ENCODE data around the gene PTPRM. TPM values are rescaled to one million over a fixed set of nuclear protein-coding genes. Genes with fewer than 3 reads are reported as not detected.

Gene PTPRM
- polyA plus RNA-seq, 1 of the 3 experiments (the other 2 are of a cell fraction): 16.0 TPM

DNA sequence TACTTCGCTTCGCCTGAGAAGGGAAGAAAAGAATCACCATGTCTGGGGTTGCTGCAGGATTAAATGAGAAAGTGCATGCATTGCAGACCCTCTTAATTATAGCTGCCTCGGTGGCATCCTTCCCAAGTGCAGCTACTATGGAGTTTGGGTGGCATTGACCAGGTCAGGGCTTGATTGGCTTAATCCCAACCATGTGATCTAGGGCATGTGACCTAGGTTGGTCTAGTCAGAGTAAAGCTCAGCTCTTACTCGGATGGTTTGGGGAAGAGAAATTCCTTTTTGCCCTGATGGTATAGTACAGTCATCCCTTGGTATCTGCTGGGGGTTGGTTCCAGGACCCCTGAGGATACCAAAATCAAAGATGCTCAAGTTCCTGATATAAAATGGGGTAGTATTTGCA is 863.9 kb downstream of the PTPRM start:
- TF ChIP-seq MXI1 (IDR thresholded peaks at IDR 0.05; ENCODE audit: low read depth, low read length): no peak
- TF ChIP-seq CHD2 (IDR thresholded peaks at IDR 0.05; ENCODE audit: low read length, partially characterized antibody): no peak
- no peak for TF ChIP-seq ELF1 (IDR thresholded peaks at IDR 0.05)
- no peak for TF ChIP-seq RXRA (IDR thresholded peaks at IDR 0.05; ENCODE audit: borderline replicate concordance, low read depth)
- no peak for TF ChIP-seq TAF1 (IDR thresholded peaks at IDR 0.05; ENCODE audit: borderline replicate concordance, low read depth, low read length)
- no peak for TF ChIP-seq SIN3A (IDR thresholded peaks at IDR 0.05; ENCODE audit: borderline replicate concordance, low read depth, low read length)
- TF ChIP-seq NRF1 (IDR thresholded peaks at IDR 0.05; ENCODE audit: low read depth, low read length): no peak
- TF ChIP-seq, protein P1, sequence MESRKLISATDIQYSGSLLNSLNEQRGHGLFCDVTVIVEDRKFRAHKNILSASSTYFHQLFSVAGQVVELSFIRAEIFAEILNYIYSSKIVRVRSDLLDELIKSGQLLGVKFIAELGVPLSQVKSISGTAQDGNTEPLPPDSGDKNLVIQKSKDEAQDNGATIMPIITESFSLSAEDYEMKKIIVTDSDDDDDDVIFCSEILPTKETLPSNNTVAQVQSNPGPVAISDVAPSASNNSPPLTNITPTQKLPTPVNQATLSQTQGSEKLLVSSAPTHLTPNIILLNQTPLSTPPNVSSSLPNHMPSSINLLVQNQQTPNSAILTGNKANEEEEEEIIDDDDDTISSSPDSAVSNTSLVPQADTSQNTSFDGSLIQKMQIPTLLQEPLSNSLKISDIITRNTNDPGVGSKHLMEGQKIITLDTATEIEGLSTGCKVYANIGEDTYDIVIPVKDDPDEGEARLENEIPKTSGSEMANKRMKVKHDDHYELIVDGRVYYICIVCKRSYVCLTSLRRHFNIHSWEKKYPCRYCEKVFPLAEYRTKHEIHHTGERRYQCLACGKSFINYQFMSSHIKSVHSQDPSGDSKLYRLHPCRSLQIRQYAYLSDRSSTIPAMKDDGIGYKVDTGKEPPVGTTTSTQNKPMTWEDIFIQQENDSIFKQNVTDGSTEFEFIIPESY (IDR thresholded peaks at IDR 0.05; ENCODE audit: borderline replicate concordance, low read depth): no peak
- no peak for TF ChIP-seq POLR2AphosphoS5 (IDR thresholded peaks at IDR 0.05; ENCODE audit: low read depth, low read length)
- Histone ChIP-seq H3K4me2 (no peak overlapping the region), H3F3A (replicated peaks; ENCODE audit: insufficient read depth) (no peaks in the 10 kb centered on the region), H3K4me3 (ENCODE audit: low read depth in 2 of 2, low read length in 1 of 2) (no peak overlapping the region), H4K20me1 (ENCODE audit: insufficient read depth) (no peaks in the 10 kb centered on the region), H3K9me3 (no peaks in the 10 kb centered on the region), H3K9ac (no peak overlapping the region), H3K4me1 (ENCODE audit: control insufficient read depth in 1 of 2, insufficient read depth in 2 of 2, low read depth in 1 of 2, low read length in 1 of 2) (peaks cover 0 to 10% of the 10 kb centered on the region in 2 experiments; a peak in 1 of 4 replicates), H3K27me3 (ENCODE audit: insufficient read depth) (no peaks in the 10 kb centered on the region), H3K36me3 (replicated peaks in 1 of 2; ENCODE audit: control insufficient read depth in 1 of 2, insufficient read depth in 2 of 2, low read length in 1 of 2) (no peaks in the 10 kb centered on the region), H3K79me2 (ENCODE audit: insufficient read depth) (no peaks in the 10 kb centered on the region), H2AFZ (ENCODE audit: low read depth) (no peak overlapping the region), H3K9me2 (no peaks in the 10 kb centered on the region), H3K27ac (ENCODE audit: low read depth in 2 of 2, low read length in 1 of 2) (no peak overlapping the region)
- 32% methylated on average over 4 of the region's 4 CpGs for WGBS (ENCODE audit: low lambda C conversion rate)
- ChIA-PET POLR2A (no interaction called here), CTCF (interaction anchor here (1.1 kb wide), 1 partner anchor 47 kb away, joined by 3 read pairs; no protein-coding TSS in a partner anchor)
- no peak for DNase-seq

DNA sequence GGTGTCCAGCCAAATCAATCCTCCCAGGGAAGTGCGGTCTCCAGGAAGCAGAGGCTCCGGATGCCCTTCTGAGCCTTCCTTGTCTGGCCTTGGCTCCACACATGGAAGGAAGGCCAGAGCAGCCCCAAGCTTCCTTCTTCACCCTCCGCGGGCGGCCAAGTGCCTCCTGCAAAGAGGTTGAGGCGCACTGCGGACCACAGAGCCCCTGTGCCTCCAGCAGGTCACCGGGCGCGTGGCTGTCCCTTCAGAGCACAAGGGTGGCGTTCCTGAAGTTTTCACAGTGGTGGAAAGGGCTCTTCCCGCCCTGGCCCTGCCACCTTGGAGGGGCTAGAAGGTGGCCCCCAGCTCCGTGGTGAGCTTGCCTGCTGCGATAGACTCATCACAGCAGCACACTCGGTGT is 866.2 kb downstream of the PTPRM start:
- Histone ChIP-seq H3F3A (replicated peaks; ENCODE audit: insufficient read depth) (no peaks in the 10 kb centered on the region), H3K36me3 (replicated peaks in 1 of 2; ENCODE audit: control insufficient read depth in 1 of 2, insufficient read depth in 2 of 2, low read length in 1 of 2) (no peaks in the 10 kb centered on the region), H4K20me1 (ENCODE audit: insufficient read depth) (no peaks in the 10 kb centered on the region), H3K9me2 (no peaks in the 10 kb centered on the region), H3K4me3 (ENCODE audit: low read depth in 2 of 2, low read length in 1 of 2) (no peak overlapping the region), H2AFZ (ENCODE audit: low read depth) (no peak overlapping the region), H3K27ac (ENCODE audit: low read depth in 2 of 2, low read length in 1 of 2) (no peak overlapping the region), H3K79me2 (ENCODE audit: insufficient read depth) (no peaks in the 10 kb centered on the region), H3K4me2 (no peak overlapping the region), H3K9me3 (no peaks in the 10 kb centered on the region), H3K27me3 (ENCODE audit: insufficient read depth) (no peaks in the 10 kb centered on the region), H3K9ac (no peak overlapping the region), H3K4me1 (ENCODE audit: control insufficient read depth in 1 of 2, insufficient read depth in 2 of 2, low read depth in 1 of 2, low read length in 1 of 2) (peaks cover 0 to 9% of the 10 kb centered on the region in 2 experiments; a peak in 1 of 4 replicates)
- 67% methylated on average over 8 of the region's 15 CpGs for WGBS (ENCODE audit: low lambda C conversion rate)
- DNase-seq: no peak
- CTCF ChIA-PET: interaction anchor here (1.2 kb wide), 1 partner anchor 10 kb away, joined by 3 read pairs; no protein-coding TSS in a partner anchor
- POLR2A ChIA-PET: no interaction called here
- TF ChIP-seq FOSL2 (IDR thresholded peaks at IDR 0.05; ENCODE audit: borderline replicate concordance, low read depth) (no peak), JUND (IDR thresholded peaks at IDR 0.05) (no peak), EP300 (IDR thresholded peaks at IDR 0.05; ENCODE audit: borderline replicate concordance in 1 of 2, low read depth in 1 of 2, low read length in 1 of 2) (no peak), MXI1 (IDR thresholded peaks at IDR 0.05; ENCODE audit: low read depth, low read length) (no peak)
- TF ChIP-seq, protein P2, sequence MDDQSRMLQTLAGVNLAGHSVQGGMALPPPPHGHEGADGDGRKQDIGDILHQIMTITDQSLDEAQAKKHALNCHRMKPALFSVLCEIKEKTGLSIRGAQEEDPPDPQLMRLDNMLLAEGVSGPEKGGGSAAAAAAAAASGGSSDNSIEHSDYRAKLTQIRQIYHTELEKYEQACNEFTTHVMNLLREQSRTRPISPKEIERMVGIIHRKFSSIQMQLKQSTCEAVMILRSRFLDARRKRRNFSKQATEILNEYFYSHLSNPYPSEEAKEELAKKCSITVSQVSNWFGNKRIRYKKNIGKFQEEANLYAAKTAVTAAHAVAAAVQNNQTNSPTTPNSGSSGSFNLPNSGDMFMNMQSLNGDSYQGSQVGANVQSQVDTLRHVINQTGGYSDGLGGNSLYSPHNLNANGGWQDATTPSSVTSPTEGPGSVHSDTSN (IDR thresholded peaks at IDR 0.05): no peak
- TF ChIP-seq, protein P3, sequence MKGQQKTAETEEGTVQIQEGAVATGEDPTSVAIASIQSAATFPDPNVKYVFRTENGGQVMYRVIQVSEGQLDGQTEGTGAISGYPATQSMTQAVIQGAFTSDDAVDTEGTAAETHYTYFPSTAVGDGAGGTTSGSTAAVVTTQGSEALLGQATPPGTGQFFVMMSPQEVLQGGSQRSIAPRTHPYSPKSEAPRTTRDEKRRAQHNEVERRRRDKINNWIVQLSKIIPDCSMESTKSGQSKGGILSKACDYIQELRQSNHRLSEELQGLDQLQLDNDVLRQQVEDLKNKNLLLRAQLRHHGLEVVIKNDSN (IDR thresholded peaks at IDR 0.05; ENCODE audit: borderline replicate concordance, low read depth): no peak
- TF ChIP-seq, protein P4, sequence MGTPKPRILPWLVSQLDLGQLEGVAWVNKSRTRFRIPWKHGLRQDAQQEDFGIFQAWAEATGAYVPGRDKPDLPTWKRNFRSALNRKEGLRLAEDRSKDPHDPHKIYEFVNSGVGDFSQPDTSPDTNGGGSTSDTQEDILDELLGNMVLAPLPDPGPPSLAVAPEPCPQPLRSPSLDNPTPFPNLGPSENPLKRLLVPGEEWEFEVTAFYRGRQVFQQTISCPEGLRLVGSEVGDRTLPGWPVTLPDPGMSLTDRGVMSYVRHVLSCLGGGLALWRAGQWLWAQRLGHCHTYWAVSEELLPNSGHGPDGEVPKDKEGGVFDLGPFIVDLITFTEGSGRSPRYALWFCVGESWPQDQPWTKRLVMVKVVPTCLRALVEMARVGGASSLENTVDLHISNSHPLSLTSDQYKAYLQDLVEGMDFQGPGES (IDR thresholded peaks at IDR 0.05; ENCODE audit: low read depth, low read length): no peak
